ENCODE results near the gene KCTD17.

The KCTD17 gene

DNA sequence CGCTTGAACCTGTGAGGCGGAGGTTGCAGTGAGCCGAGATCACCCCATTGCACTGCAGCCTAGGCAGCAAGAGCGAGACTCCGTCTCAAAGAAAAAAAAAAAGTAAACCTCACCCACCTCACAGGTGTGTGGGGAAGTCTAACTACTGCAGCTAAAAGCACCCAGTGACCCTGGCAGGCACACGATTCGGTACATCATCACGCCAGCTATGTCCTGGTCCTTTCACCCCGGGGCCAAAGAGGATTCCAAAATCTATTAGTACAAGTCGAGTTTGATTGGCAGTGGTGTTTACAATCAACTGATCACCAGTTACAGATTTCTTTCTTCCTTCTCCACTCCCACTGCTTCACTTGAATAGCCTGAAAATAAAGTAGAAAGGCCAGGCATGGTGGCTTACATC, 38.6 kb upstream of the KCTD17 start:
- H2AFZ ChIP-seq (ENCODE audit: low read depth, low read length), result no peak overlapping the region
- no peaks in the 10 kb centered on the region for H3K4me1 ChIP-seq (ENCODE audit: insufficient read depth, low read length)
- no peak overlapping the region for H3K4me2 ChIP-seq (ENCODE audit: insufficient read depth, low read length)
- no peaks in the 10 kb centered on the region for H3K9me3 ChIP-seq (ENCODE audit: insufficient read depth, low read length, severe bottlenecking)
- ATAC-seq (ENCODE audit: insufficient read depth, low read depth), result no peak
- H3K4me3 ChIP-seq (ENCODE audit: low read depth in 1 of 2, low read length in 2 of 2), result no peak overlapping the region
- no peak overlapping the region for H3K27ac ChIP-seq (ENCODE audit: low read length)
- no peaks in the 10 kb centered on the region for H3K36me3 ChIP-seq (ENCODE audit: insufficient read depth, low read length)
- H3K27me3 ChIP-seq (ENCODE audit: insufficient read depth, low read length, poor library complexity), result peaks cover 4% of the 10 kb centered on the region
- H3K79me2 ChIP-seq (ENCODE audit: insufficient read depth, low read length), result no peaks in the 10 kb centered on the region
- no peak for DNase-seq
- H4K20me1 ChIP-seq (ENCODE audit: insufficient read depth, low read length), result 0 out of 2 replicates have a peak, but pooled peaks cover 6% of the 10 kb centered on the region
- TF ChIP-seq EZH2 (IDR thresholded peaks at IDR 0.05; ENCODE audit: borderline replicate concordance, low read depth, low read length, severe bottlenecking), result no peak
- no peak for TF ChIP-seq CTCF (IDR thresholded peaks at IDR 0.05; ENCODE audit: borderline replicate concordance, extremely low read depth, low read length, poor library complexity, severe bottlenecking)
- no peak overlapping the region for H3K9ac ChIP-seq (ENCODE audit: low read depth, low read length)

DNA sequence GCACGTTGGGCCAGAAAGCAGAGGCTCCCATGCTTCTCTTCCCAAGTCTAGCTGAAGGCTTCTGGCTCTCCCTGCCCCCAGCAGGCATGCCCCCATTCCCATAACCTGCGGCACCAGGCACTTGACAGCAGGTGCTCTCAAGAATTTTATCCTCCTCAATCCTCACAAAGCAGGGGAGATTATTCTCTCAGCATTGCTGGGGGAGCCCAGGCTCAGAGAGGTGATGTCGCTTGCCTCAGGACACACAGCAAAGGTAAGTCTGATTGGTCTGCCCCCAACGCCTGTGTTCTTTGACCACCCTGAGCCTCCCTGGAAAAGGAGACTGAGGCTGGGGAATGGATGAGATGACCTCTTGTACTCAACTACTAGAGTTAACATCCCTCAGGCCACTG, 37.1 kb upstream of the KCTD17 start:
- H3K4me1 ChIP-seq (ENCODE audit: insufficient read depth, low read length), result no peaks in the 10 kb centered on the region
- TF ChIP-seq EZH2 (IDR thresholded peaks at IDR 0.05; ENCODE audit: borderline replicate concordance, low read depth, low read length, severe bottlenecking) (no peak), CTCF (IDR thresholded peaks at IDR 0.05; ENCODE audit: borderline replicate concordance, extremely low read depth, low read length, poor library complexity, severe bottlenecking) (no peak)
- H3K4me2 ChIP-seq (ENCODE audit: insufficient read depth, low read length), result no peak overlapping the region
- H2AFZ ChIP-seq (ENCODE audit: low read depth, low read length), result no peak overlapping the region
- H4K20me1 ChIP-seq (ENCODE audit: insufficient read depth, low read length), result 0 out of 2 replicates have a peak, but pooled peaks cover 6% of the 10 kb centered on the region
- DNase-seq (no peak), ATAC-seq (ENCODE audit: insufficient read depth, low read depth) (no peak)
- no peaks in the 10 kb centered on the region for H3K27me3 ChIP-seq (ENCODE audit: insufficient read depth, low read length, poor library complexity)
- H3K27ac ChIP-seq (ENCODE audit: low read length), result no peak overlapping the region
- H3K79me2 ChIP-seq (ENCODE audit: insufficient read depth, low read length), result no peaks in the 10 kb centered on the region
- no peak overlapping the region for H3K4me3 ChIP-seq (ENCODE audit: low read depth in 1 of 2, low read length in 2 of 2)
- no peaks in the 10 kb centered on the region for H3K9me3 ChIP-seq (ENCODE audit: insufficient read depth, low read length, severe bottlenecking)
- H3K36me3 ChIP-seq (ENCODE audit: insufficient read depth, low read length), result no peaks in the 10 kb centered on the region
- H3K9ac ChIP-seq (ENCODE audit: low read depth, low read length), result no peak overlapping the region

DNA sequence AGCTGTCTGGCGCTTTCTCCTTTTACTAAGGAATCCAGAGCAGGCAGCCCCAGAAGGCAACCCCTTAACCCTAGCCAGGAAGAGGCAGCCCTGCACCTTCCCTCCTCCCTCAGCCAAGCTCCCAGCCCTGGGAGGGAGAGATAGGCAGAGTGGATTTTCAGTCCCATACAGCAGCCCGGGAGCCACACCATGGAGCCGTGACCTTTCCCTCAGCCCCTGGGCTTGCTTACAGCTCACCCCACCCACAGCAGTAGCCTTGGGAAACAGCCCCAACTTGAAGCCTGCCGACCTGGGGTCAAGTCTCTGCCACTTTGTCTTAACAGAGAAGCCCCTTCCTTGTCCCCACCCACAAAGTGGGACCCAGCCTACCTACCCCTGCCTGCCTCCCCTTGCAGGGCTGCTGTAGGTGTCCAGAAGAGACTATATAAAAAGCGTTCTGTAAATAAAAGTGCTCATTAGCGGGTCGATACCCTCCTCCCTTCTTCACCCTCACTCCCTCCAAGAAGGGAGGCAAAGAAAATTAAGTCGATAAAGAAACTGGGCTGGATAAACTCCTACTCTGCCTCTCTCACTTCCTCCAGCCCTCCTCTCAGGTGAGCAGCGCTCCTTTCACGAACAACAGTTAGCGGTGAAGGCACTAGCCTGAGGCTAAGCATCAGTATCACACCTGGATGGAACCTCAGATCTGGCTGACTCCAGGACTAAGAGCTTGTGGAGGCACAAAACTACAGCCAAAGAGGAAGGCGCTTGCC, 36.5 kb upstream of the KCTD17 start:
- H4K20me1 ChIP-seq (ENCODE audit: insufficient read depth, low read length), result 0 out of 2 replicates have a peak, but pooled peaks cover 6% of the 10 kb centered on the region
- no peak overlapping the region for H3K27ac ChIP-seq (ENCODE audit: low read length)
- no peak overlapping the region for H3K4me2 ChIP-seq (ENCODE audit: insufficient read depth, low read length)
- DNase-seq (no peak), ATAC-seq (ENCODE audit: insufficient read depth, low read depth) (no peak)
- no peak overlapping the region for H2AFZ ChIP-seq (ENCODE audit: low read depth, low read length)
- H3K4me1 ChIP-seq (ENCODE audit: insufficient read depth, low read length), result no peaks in the 10 kb centered on the region
- H3K36me3 ChIP-seq (ENCODE audit: insufficient read depth, low read length), result no peaks in the 10 kb centered on the region
- no peak overlapping the region for H3K9ac ChIP-seq (ENCODE audit: low read depth, low read length)
- H3K4me3 ChIP-seq (ENCODE audit: low read depth in 1 of 2, low read length in 2 of 2), result no peak overlapping the region
- H3K9me3 ChIP-seq (ENCODE audit: insufficient read depth, low read length, severe bottlenecking), result no peaks in the 10 kb centered on the region
- H3K79me2 ChIP-seq (ENCODE audit: insufficient read depth, low read length), result no peaks in the 10 kb centered on the region
- peaks cover 3% of the 10 kb centered on the region for H3K27me3 ChIP-seq (ENCODE audit: insufficient read depth, low read length, poor library complexity)
- TF ChIP-seq CTCF (IDR thresholded peaks at IDR 0.05; ENCODE audit: borderline replicate concordance, extremely low read depth, low read length, poor library complexity, severe bottlenecking), result no peak
- TF ChIP-seq EZH2 (IDR thresholded peaks at IDR 0.05; ENCODE audit: borderline replicate concordance, low read depth, low read length, severe bottlenecking), result no peak
